ENCODE measurements around the gene GDF10.

GDF10 gene

GRCh38 chr10:47296941-47297340 is 3.1 kb upstream of the GDF10 start:
- H3K4me3 ChIP-seq (ENCODE audit: insufficient read depth in 1 of 2, low read depth in 1 of 2, low read length in 2 of 2), result no peak overlapping the region
- DNase-seq, result no peak
- H3K18ac ChIP-seq (ENCODE audit: low read depth in 1 of 2, low read length in 2 of 2), result no peak overlapping the region
- no peak overlapping the region for H3K4me2 ChIP-seq (ENCODE audit: low read length, poor library complexity, severe bottlenecking)
- H3K14ac ChIP-seq (ENCODE audit: low read length in 2 of 2), result no peak overlapping the region
- no peak overlapping the region for H2AFZ ChIP-seq (ENCODE audit: low read depth, low read length)
- no peak overlapping the region for H2BK5ac ChIP-seq (ENCODE audit: low read depth, low read length, poor library complexity, severe bottlenecking)
- H2AK5ac ChIP-seq (ENCODE audit: low read length, severe bottlenecking), result no peak overlapping the region
- H3K4ac ChIP-seq (ENCODE audit: low read depth in 1 of 2, low read length in 2 of 2), result no peak overlapping the region
- H3K27me3 ChIP-seq (ENCODE audit: control insufficient read depth in 1 of 2, insufficient read depth in 1 of 2, low read length in 2 of 2), result peaks cover 42 to 78% of the 10 kb centered on the region in 2 experiments
- no peak overlapping the region for H4K8ac ChIP-seq (ENCODE audit: low read length)
- no peak overlapping the region for H2BK120ac ChIP-seq (ENCODE audit: low read depth, low read length)
- no peak overlapping the region for H4K91ac ChIP-seq (ENCODE audit: low read length)
- no peak overlapping the region for H2BK12ac ChIP-seq (ENCODE audit: low read length in 2 of 2)
- H2BK15ac ChIP-seq (ENCODE audit: low read depth, poor library complexity, severe bottlenecking), result no peak overlapping the region
- H3K36me3 ChIP-seq (ENCODE audit: control insufficient read depth in 1 of 2, insufficient read depth in 2 of 2, low read depth in 1 of 2, low read length in 2 of 2), result no peaks in the 10 kb centered on the region
- no peak overlapping the region for H3K9ac ChIP-seq (ENCODE audit: low read length)
- H3K23ac ChIP-seq (ENCODE audit: low read length in 2 of 2), result no peak overlapping the region
- WGBS, result 79% methylated on average over 1 of the region's 1 CpG
- no peaks in the 10 kb centered on the region for H3K79me1 ChIP-seq (replicated peaks; ENCODE audit: low read length, poor library complexity, severe bottlenecking)
- H3K4me1 ChIP-seq (ENCODE audit: control insufficient read depth, insufficient read depth, low read depth, low read length), result peaks cover 11% of the 10 kb centered on the region
- H3K27ac ChIP-seq (ENCODE audit: low read length, poor library complexity, severe bottlenecking), result no peak overlapping the region
- no peaks in the 10 kb centered on the region for H3K9me3 ChIP-seq (ENCODE audit: control insufficient read depth, low read length)

- Histone ChIP-seq H3K9ac (ENCODE audit: low read length) (no peak overlapping the region), H3K18ac (ENCODE audit: low read depth in 1 of 2, low read length in 2 of 2) (no peak overlapping the region), H3K4me2 (ENCODE audit: low read length, poor library complexity, severe bottlenecking) (no peak overlapping the region), H2BK15ac (ENCODE audit: low read depth, poor library complexity, severe bottlenecking) (no peak overlapping the region), H2BK120ac (ENCODE audit: low read depth, low read length) (no peak overlapping the region), H2AFZ (ENCODE audit: low read depth, low read length) (no peak overlapping the region), H2BK5ac (ENCODE audit: low read depth, low read length, poor library complexity, severe bottlenecking) (no peak overlapping the region), H3K27ac (ENCODE audit: low read length, poor library complexity, severe bottlenecking) (no peak overlapping the region), H3K27me3 (ENCODE audit: control insufficient read depth in 1 of 2, insufficient read depth in 1 of 2, low read length in 2 of 2) (peaks cover 50 to 86% of the 10 kb centered on the region in 2 experiments), H2BK12ac (ENCODE audit: low read length in 2 of 2) (no peak overlapping the region), H3K4ac (ENCODE audit: low read depth in 1 of 2, low read length in 2 of 2) (no peak overlapping the region), H3K36me3 (ENCODE audit: control insufficient read depth in 1 of 2, insufficient read depth in 2 of 2, low read depth in 1 of 2, low read length in 2 of 2) (no peaks in the 10 kb centered on the region), H3K23ac (ENCODE audit: low read length in 2 of 2) (no peak overlapping the region), H3K79me1 (replicated peaks; ENCODE audit: low read length, poor library complexity, severe bottlenecking) (no peaks in the 10 kb centered on the region), H4K91ac (ENCODE audit: low read length) (no peak overlapping the region), H3K4me3 (ENCODE audit: insufficient read depth in 1 of 2, low read depth in 1 of 2, low read length in 2 of 2) (no peak overlapping the region), H3K4me1 (ENCODE audit: control insufficient read depth, insufficient read depth, low read depth, low read length) (peaks cover 11% of the 10 kb centered on the region), H4K8ac (ENCODE audit: low read length) (no peak overlapping the region), H2AK5ac (ENCODE audit: low read length, severe bottlenecking) (no peak overlapping the region), H3K9me3 (ENCODE audit: control insufficient read depth, low read length) (no peaks in the 10 kb centered on the region), H3K14ac (ENCODE audit: low read length in 2 of 2) (no peak overlapping the region)
- 77% methylated on average over 12 of the region's 12 CpGs for WGBS
- DNase-seq, result no peak
These were observed 2.0 kb upstream of the GDF10 start for GRCh38 chr10:47297866-47298540.

- Histone ChIP-seq H3K4me3 (ENCODE audit: insufficient read depth in 1 of 2, low read depth in 1 of 2, low read length in 2 of 2) (no peak overlapping the region), H3K9ac (ENCODE audit: low read length) (no peak overlapping the region), H3K4me1 (ENCODE audit: control insufficient read depth, insufficient read depth, low read depth, low read length) (peaks cover 11% of the 10 kb centered on the region), H4K91ac (ENCODE audit: low read length) (no peak overlapping the region), H2BK120ac (ENCODE audit: low read depth, low read length) (no peak overlapping the region), H3K18ac (ENCODE audit: low read depth in 1 of 2, low read length in 2 of 2) (no peak overlapping the region), H3K4ac (ENCODE audit: low read depth in 1 of 2, low read length in 2 of 2) (no peak overlapping the region), H3K14ac (ENCODE audit: low read length in 2 of 2) (no peak overlapping the region), H2BK15ac (ENCODE audit: low read depth, poor library complexity, severe bottlenecking) (no peak overlapping the region), H3K9me3 (ENCODE audit: control insufficient read depth, low read length) (no peaks in the 10 kb centered on the region), H2BK5ac (ENCODE audit: low read depth, low read length, poor library complexity, severe bottlenecking) (no peak overlapping the region), H2BK12ac (ENCODE audit: low read length in 2 of 2) (no peak overlapping the region), H3K36me3 (ENCODE audit: control insufficient read depth in 1 of 2, insufficient read depth in 2 of 2, low read depth in 1 of 2, low read length in 2 of 2) (no peaks in the 10 kb centered on the region), H3K23ac (ENCODE audit: low read length in 2 of 2) (no peak overlapping the region), H3K4me2 (ENCODE audit: low read length, poor library complexity, severe bottlenecking) (no peak overlapping the region), H3K79me1 (replicated peaks; ENCODE audit: low read length, poor library complexity, severe bottlenecking) (no peaks in the 10 kb centered on the region), H2AFZ (ENCODE audit: low read depth, low read length) (no peak overlapping the region), H3K27ac (ENCODE audit: low read length, poor library complexity, severe bottlenecking) (no peak overlapping the region), H3K27me3 (ENCODE audit: control insufficient read depth in 1 of 2, insufficient read depth in 1 of 2, low read length in 2 of 2) (peaks cover 56 to 86% of the 10 kb centered on the region in 2 experiments), H2AK5ac (ENCODE audit: low read length, severe bottlenecking) (no peak overlapping the region), H4K8ac (ENCODE audit: low read length) (no peak overlapping the region)
- DNase-seq, result no peak
- 86% methylated on average over 1 of the region's 1 CpG for WGBS
These were observed 1.3 kb upstream of the GDF10 start for GRCh38 chr10:47298715-47299114.

- Histone ChIP-seq H4K91ac (ENCODE audit: low read length) (no peak overlapping the region), H3K4me2 (ENCODE audit: low read length, poor library complexity, severe bottlenecking) (peak overlapping the region; percentile 44), H3K23ac (ENCODE audit: low read length in 2 of 2) (no peak overlapping the region), H3K4me3 (ENCODE audit: insufficient read depth in 1 of 2, low read depth in 1 of 2, low read length in 2 of 2) (peak overlapping the region; percentile 29 to 76), H3K36me3 (ENCODE audit: control insufficient read depth in 1 of 2, insufficient read depth in 2 of 2, low read depth in 1 of 2, low read length in 2 of 2) (no peaks in the 10 kb centered on the region), H2BK5ac (ENCODE audit: low read depth, low read length, poor library complexity, severe bottlenecking) (no peak overlapping the region), H3K79me1 (replicated peaks; ENCODE audit: low read length, poor library complexity, severe bottlenecking) (no peaks in the 10 kb centered on the region), H3K4ac (ENCODE audit: low read depth in 1 of 2, low read length in 2 of 2) (no peak overlapping the region), H2BK120ac (ENCODE audit: low read depth, low read length) (no peak overlapping the region), H2AFZ (ENCODE audit: low read depth, low read length) (no peak overlapping the region), H3K27ac (ENCODE audit: low read length, poor library complexity, severe bottlenecking) (no peak overlapping the region), H3K18ac (ENCODE audit: low read depth in 1 of 2, low read length in 2 of 2) (no peak overlapping the region), H2BK12ac (ENCODE audit: low read length in 2 of 2) (no peak overlapping the region), H3K4me1 (ENCODE audit: control insufficient read depth, insufficient read depth, low read depth, low read length) (peaks cover 11% of the 10 kb centered on the region), H3K9me3 (ENCODE audit: control insufficient read depth, low read length) (no peaks in the 10 kb centered on the region), H2AK5ac (ENCODE audit: low read length, severe bottlenecking) (no peak overlapping the region), H3K14ac (ENCODE audit: low read length in 2 of 2) (no peak overlapping the region), H2BK15ac (ENCODE audit: low read depth, poor library complexity, severe bottlenecking) (no peak overlapping the region), H3K9ac (ENCODE audit: low read length) (peak overlapping the region; percentile 23), H4K8ac (ENCODE audit: low read length) (no peak overlapping the region), H3K27me3 (ENCODE audit: control insufficient read depth in 1 of 2, insufficient read depth in 1 of 2, low read length in 2 of 2) (peaks cover 56 to 82% of the 10 kb centered on the region in 2 experiments)
- 4% methylated on average over 52 of the region's 57 CpGs for WGBS
- no peak for DNase-seq
These were observed 483 bp downstream of the GDF10 start for GRCh38 chr10:47300429-47300931.

Data from mesenchymal stem cell (in vitro differentiated cells and primary cell).